ENCODE data around the gene ETFA.

GRCh38 chr15:76174654-76175053 is 136.6 kb downstream of the ETFA start:
- no peak for TF ChIP-seq CTCF (IDR thresholded peaks at IDR 0.05)
- no peak for TF ChIP-seq POLR2A (IDR thresholded peaks at IDR 0.05)

Data from esophagus squamous epithelium (tissue), 4 donors.